K562 (cell line): ENCODE data around the gene RESP18. TPM values are rescaled to one million over a fixed set of nuclear protein-coding genes. Genes with fewer than 3 reads are reported as not detected.

Experiments used
- ATAC-seq: fragments of 200-7000 bp; cut with Tn5 transposase; 3 replicates; pipeline ENCODE4 v1.9.1; 2020; ENCODE audit warnings: moderate library complexity
- BruUV-seq: library from RNA; stranded (reverse); fragments of 400-500 nt; replicated peaks from 2 replicates; lab custom pipeline; 2021; lab: Mats Ljungman, UMichigan
- CTCF ChIA-PET: fragments of 300-600 bp; formaldehyde crosslinking; extraction: SDS; loops from one replicate; lab custom pipeline; 2021; ENCODE audit warnings: low intra/inter-chr PET ratio; lab: Yijun Ruan, JAX
- POLR2A ChIA-PET: fragments of 300-600, 350-650 bp; sonication (Branson Sonifier 250); formaldehyde crosslinking; extraction: SDS; loops from one replicate; lab custom pipeline; 2021; ENCODE audit warnings: antibody characterized with exemption, inconsistent platforms; lab: Yijun Ruan, JAX
- DNase-seq, 4 experiments: peaks; one replicate each; pipeline versions ENCODE4 v3.0.0 to v3.0.0-alpha.2; 2011 to 2018; ENCODE audit warnings: low spot score in 3 of 4, mixed read lengths in 3 of 4; ENCODE audit errors: extremely low read depth in 1 of 4
- FAIRE-seq: peaks from 2 replicates; lab custom pipeline; 2011; peaks lifted over from hg19 to GRCh38; lab: Jason Lieb, UNC
- H2AFZ ChIP-seq: 2 replicates; pipeline ENCODE4 v1.6.0; 2011; ENCODE audit warnings: low read depth, low read length, control low read depth, inconsistent platforms
- H3K27ac ChIP-seq: fragments of 200-600 bp; 3 replicates; pipeline ENCODE4 v1.8.0; 2011; ENCODE audit warnings: low read depth, mild to moderate bottlenecking, control low read depth, inconsistent platforms, low read length, moderate library complexity, mixed read lengths; ENCODE audit errors: extremely low read depth
- H3K27me3 ChIP-seq, 2 experiments: fragments of 300-600 bp in 1 of 2; 2 replicates in 1 of 2; 3 replicates in 1 of 2; pipeline versions ENCODE4 v1.6.0 to v1.8.0; 2011; ENCODE audit warnings: inconsistent platforms in 2 of 2, low read length in 2 of 2, mild to moderate bottlenecking in 1 of 2, mixed read lengths in 1 of 2, moderate library complexity in 1 of 2; ENCODE audit not compliant: control insufficient read depth in 2 of 2, insufficient read depth in 2 of 2
- H3K36me3 ChIP-seq: fragments of 300-600 bp; 3 replicates; pipeline ENCODE4 v1.8.0; 2011; ENCODE audit warnings: mild to moderate bottlenecking, low read length, inconsistent platforms; ENCODE audit not compliant: control insufficient read depth, insufficient read depth
- H3K4me1 ChIP-seq, 2 experiments: fragments of 200-600 bp in 1 of 2; replicated peaks in 1 of 2; 2 replicates in 1 of 2; 3 replicates in 1 of 2; pipeline versions ENCODE4 v1.5.1 to v1.8.0; 2011; ENCODE audit warnings: inconsistent platforms in 2 of 2, low read length in 2 of 2, mild to moderate bottlenecking in 1 of 2, mixed read lengths in 1 of 2, moderate library complexity in 1 of 2; ENCODE audit not compliant: control insufficient read depth in 2 of 2, insufficient read depth in 2 of 2
- H3K4me2 ChIP-seq: 2 replicates; pipeline ENCODE4 v1.6.1; 2011; ENCODE audit warnings: low read length, control low read depth, inconsistent platforms, mixed read lengths; ENCODE audit not compliant: insufficient read depth
- H3K4me3 ChIP-seq: fragments of 200-600 bp; sonication (generic), shearing (Covaris generic); 2 replicates; pipeline ENCODE4 v1.5.1; 2016; ENCODE audit warnings: control low read depth, inconsistent platforms
- H3K79me2 ChIP-seq: fragments of 200-600 bp; 3 replicates; pipeline ENCODE4 v1.8.0; 2011; ENCODE audit warnings: low read length, inconsistent platforms; ENCODE audit not compliant: control insufficient read depth, insufficient read depth
- H3K9ac ChIP-seq, 2 experiments: 2 replicates each; pipeline versions ENCODE4 v1.6.0 to v1.6.1; 2011; ENCODE audit warnings: low read depth in 2 of 2, low read length in 2 of 2, control low read depth in 1 of 2, inconsistent platforms in 1 of 2, mild to moderate bottlenecking in 1 of 2, mixed read lengths in 1 of 2; ENCODE audit not compliant: insufficient read depth in 1 of 2
- H3K9me1 ChIP-seq: one replicate; pipeline ENCODE4 v1.6.0; 2011; ENCODE audit warnings: inconsistent platforms, mild to moderate bottlenecking, low read length, moderate library complexity; ENCODE audit not compliant: control insufficient read depth, insufficient read depth
- H3K9me3 ChIP-seq: replicated peaks from 2 replicates; pipeline ENCODE4 v1.5.1; 2011; ENCODE audit warnings: low read depth, low read length, inconsistent platforms; ENCODE audit not compliant: control insufficient read depth, insufficient read depth
- H4K20me1 ChIP-seq: replicated peaks from 2 replicates; pipeline ENCODE4 v1.6.1; 2011; ENCODE audit warnings: low read length, inconsistent platforms, mixed read lengths; ENCODE audit not compliant: control insufficient read depth, insufficient read depth
- MEIS2 ChIP-seq: fragments of 450-650 bp; IDR thresholded peaks from 2 replicates; pipeline ENCODE4 v1.6.1; 2014; ENCODE audit warnings: mild to moderate bottlenecking; ENCODE audit not compliant: partially characterized antibody
- MNT ChIP-seq, 2 experiments: fragments of 450-650 bp; conservative IDR thresholded peaks; 2 replicates each; pipeline ENCODE4 v1.6.1; 2017; ENCODE audit warnings: mild to moderate bottlenecking in 2 of 2, moderate library complexity in 2 of 2
- ZNF699 ChIP-seq: fragments of 250-450 bp; sonication (Bioruptor Pico); IDR thresholded peaks from 2 replicates; pipeline ENCODE4 v1.8.0; 2021; ENCODE audit warnings: mild to moderate bottlenecking, moderate library complexity; ENCODE audit not compliant: insufficient replicate concordance
- WGBS: fragments of 100-300 bp; shearing (Covaris generic); methylation state at CpG from one replicate; pipeline ENCODE4 v1.1.6; 2016; ENCODE audit warnings: low coverage, mixed read lengths; ENCODE audit not compliant: insufficient coverage; ENCODE audit errors: missing lambda C conversion rate; 5-methylcytosine and 5-hydroxymethylcytosine counted together
- in situ Hi-C: fragments of 300-500 bp; cut with MboI; formaldehyde crosslinking; loops from 4 replicates; pipeline ENCODE4 v1.15.0; 2018; ENCODE audit warnings: inconsistent platforms, mixed read lengths
- intact Hi-C: fragments of 100-400 bp; cut with micrococcal nuclease; formaldehyde crosslinking; loops from 2 replicates; pipeline ENCODE4 v1.14.2; 2022
- polyA plus RNA-seq, 8 experiments: library from polyadenylated mRNA; depleted of rRNA in 4 of 8; stranded (reverse) in 5 of 8; unstranded in 3 of 8; fragments of >200 nt; fragmentation: Nextera tagmentation in 2 of 8; fragmentation: Illumina TruSeq in 1 of 8; extraction: Ambion mirVana in 2 of 8; extraction: Trizol in 1 of 8; gene quantifications; 2 replicates each; pipeline versions ENCODE4 v1.2.1 to v1.2.3, GENCODE V29; 2011 to 2014; ENCODE audit warnings: inconsistent platforms in 1 of 8, missing spikeins in 1 of 8
- total RNA-seq, 7 experiments: library from RNA; depleted of rRNA in 6 of 7; stranded (reverse); fragments of >200 nt in 6 of 7; fragmentation: Illumina TruSeq in 2 of 7; extraction: Trizol in 2 of 7; gene quantifications; 2 replicates each; pipeline versions ENCODE4 v1.2.1 to v1.2.3, GENCODE V29; 2011 to 2021; ENCODE audit warnings: low replicate concordance in 1 of 7
- TF ChIP-seq, protein P1 (sequence below): fragments of 450-650 bp; IDR thresholded peaks from 2 replicates; pipeline ENCODE4 v1.6.1; 2016

RESP18 gene
- total and polyA plus RNA-seq, 9 of the 15 experiments (the other 6 are each of a cell fraction or from before 2014, with no cell fraction given), result not detected

DNA sequence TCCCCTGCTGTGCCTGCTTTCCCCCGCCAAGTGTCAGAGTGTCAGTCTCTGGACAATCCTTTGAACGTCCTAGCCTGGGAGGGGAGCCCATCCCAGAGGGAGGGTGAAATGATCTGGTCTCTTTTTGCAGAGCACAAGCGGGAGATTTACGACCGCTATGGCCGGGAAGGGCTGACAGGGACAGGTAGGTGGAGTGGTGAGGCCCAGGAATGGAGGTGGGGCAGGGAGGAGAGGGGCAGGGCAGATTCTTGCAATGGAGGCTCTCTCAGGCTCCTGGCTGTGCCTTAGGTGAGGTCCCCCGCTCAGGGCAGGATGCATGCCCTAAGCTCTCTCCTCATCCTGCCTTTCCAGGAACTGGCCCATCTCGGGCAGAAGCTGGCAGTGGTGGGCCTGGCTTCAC is 51.0 kb downstream of the RESP18 start:
- Histone ChIP-seq H3K9me3 (no peaks in the 10 kb centered on the region), H3K4me2 (peak overlapping the region; percentile 9; the same call in 1 of the 2 replicates), H2AFZ (peak overlapping the region; percentile 67), H3K9me1 (peaks cover 5% of the 10 kb centered on the region), H4K20me1 (no peaks in the 10 kb centered on the region), H3K79me2 (no peaks in the 10 kb centered on the region), H3K27ac (no peak overlapping the region; the same call in 2 of the 3 replicates), H3K4me3 (no peak overlapping the region), H3K27me3 (no peaks in the 10 kb centered on the region), H3K9ac (peak overlapping the region; percentile 48 to 75; a peak in 3 of 4 replicates), H3K36me3 (no peaks in the 10 kb centered on the region), H3K4me1 (peaks cover 52 to 75% of the 10 kb centered on the region in 2 experiments)
- FAIRE-seq, result no peak
- ChIA-PET POLR2A (interaction anchor here (0.6 to 1.3 kb wide), 3 partner anchors 36 to 42 kb away, joined by 3 to 7 read pairs (median 3); partner anchors contain the start of genes GLB1L and STK16), CTCF (no interaction called here)
- intact Hi-C loops, result no loop called here
- peak in 1 of 4 experiments; percentile 42 for DNase-seq
- ATAC-seq, result no peak
- no TSS peak for BruUV-seq
- WGBS, result 44% methylated on average over 8 of the region's 8 CpGs
- TF ChIP-seq, protein P1, sequence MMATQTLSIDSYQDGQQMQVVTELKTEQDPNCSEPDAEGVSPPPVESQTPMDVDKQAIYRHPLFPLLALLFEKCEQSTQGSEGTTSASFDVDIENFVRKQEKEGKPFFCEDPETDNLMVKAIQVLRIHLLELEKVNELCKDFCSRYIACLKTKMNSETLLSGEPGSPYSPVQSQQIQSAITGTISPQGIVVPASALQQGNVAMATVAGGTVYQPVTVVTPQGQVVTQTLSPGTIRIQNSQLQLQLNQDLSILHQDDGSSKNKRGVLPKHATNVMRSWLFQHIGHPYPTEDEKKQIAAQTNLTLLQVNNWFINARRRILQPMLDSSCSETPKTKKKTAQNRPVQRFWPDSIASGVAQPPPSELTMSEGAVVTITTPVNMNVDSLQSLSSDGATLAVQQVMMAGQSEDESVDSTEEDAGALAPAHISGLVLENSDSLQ, result peak; percentile 70
- no peak for TF ChIP-seq MNT (conservative IDR thresholded peaks at IDR 0.05)
- TF ChIP-seq ZNF699 (CRISPR knock-in tag), result no peak
- peak; percentile 75 for TF ChIP-seq MEIS2
- in situ Hi-C loops, result no loop called here
